ENCODE data around the gene OCA2.

DNA sequence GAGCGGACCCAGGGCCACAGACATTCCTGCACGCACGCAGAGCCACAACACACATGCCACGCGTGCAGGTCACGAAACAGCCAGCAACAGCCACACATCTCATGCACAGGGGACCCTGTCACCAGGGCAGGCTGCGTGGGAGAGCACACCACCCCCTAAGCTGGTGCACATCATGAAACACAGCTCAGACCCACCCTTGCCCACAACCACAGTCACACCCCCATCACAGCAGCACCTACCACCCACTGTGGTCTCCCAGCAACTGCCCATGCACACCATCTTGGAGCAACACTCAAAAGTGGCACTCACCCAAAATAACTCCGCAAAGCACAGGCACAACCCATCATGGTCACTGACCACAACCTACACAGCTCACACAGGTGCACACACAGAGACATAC is 75.7 kb downstream of the OCA2 start:
- TF ChIP-seq, protein P1, sequence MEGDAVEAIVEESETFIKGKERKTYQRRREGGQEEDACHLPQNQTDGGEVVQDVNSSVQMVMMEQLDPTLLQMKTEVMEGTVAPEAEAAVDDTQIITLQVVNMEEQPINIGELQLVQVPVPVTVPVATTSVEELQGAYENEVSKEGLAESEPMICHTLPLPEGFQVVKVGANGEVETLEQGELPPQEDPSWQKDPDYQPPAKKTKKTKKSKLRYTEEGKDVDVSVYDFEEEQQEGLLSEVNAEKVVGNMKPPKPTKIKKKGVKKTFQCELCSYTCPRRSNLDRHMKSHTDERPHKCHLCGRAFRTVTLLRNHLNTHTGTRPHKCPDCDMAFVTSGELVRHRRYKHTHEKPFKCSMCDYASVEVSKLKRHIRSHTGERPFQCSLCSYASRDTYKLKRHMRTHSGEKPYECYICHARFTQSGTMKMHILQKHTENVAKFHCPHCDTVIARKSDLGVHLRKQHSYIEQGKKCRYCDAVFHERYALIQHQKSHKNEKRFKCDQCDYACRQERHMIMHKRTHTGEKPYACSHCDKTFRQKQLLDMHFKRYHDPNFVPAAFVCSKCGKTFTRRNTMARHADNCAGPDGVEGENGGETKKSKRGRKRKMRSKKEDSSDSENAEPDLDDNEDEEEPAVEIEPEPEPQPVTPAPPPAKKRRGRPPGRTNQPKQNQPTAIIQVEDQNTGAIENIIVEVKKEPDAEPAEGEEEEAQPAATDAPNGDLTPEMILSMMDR (conservative IDR thresholded peaks at IDR 0.05; ENCODE audit: low read depth, low read length) = no peak
- TF ChIP-seq EZH2 (IDR thresholded peaks at IDR 0.05; ENCODE audit: borderline replicate concordance, low read depth, low read length, poor library complexity, severe bottlenecking) = no peak
